HEK293 (cell line): Measurements from ENCODE around the gene EME2.

Experiments
- CTCF ChIA-PET: fragments of 350-600 bp; formaldehyde crosslinking; extraction: SDS; loops from one replicate; lab custom pipeline; 2021; ENCODE audit warnings: antibody characterized with exemption; lab: Yijun Ruan, JAX
- POLR2A ChIA-PET: fragments of 300-600 bp; formaldehyde crosslinking; extraction: SDS; loops from one replicate; lab custom pipeline; 2020; ENCODE audit warnings: antibody characterized with exemption, inconsistent platforms; lab: Yijun Ruan, JAX
- H3K27ac ChIP-seq: fragments of 200-500 bp; sonication (Bioruptor generic); 2 replicates; pipeline ENCODE4 v1.5.1; 2014; ENCODE audit warnings: low read depth, low read length, control low read depth, inconsistent platforms; ENCODE audit errors: extremely low read depth
- H3K36me3 ChIP-seq, 2 experiments: fragments of 200-500 bp in 1 of 2; sonication (Bioruptor generic) in 1 of 2; 1 replicate in 1 of 2; 2 replicates in 1 of 2; pipeline ENCODE4 v1.5.1; 2014 to 2017; ENCODE audit warnings: inconsistent platforms in 2 of 2, low read length in 2 of 2; ENCODE audit not compliant: control insufficient read depth in 2 of 2, insufficient read depth in 1 of 2
- H3K4me1 ChIP-seq: fragments of 200-500 bp; sonication (Bioruptor generic); 2 replicates; pipeline ENCODE4 v1.5.1; 2014; ENCODE audit warnings: mild to moderate bottlenecking, low read length, inconsistent platforms; ENCODE audit not compliant: control insufficient read depth, insufficient read depth
- H3K4me3 ChIP-seq: 2 replicates; pipeline ENCODE4 v1.5.1; 2011; ENCODE audit warnings: low read depth, mild to moderate bottlenecking, control low read depth, low read length, moderate library complexity
- H3K9me3 ChIP-seq: fragments of 200-500 bp; sonication (Bioruptor generic); 2 replicates; pipeline ENCODE4 v1.5.1; 2014; ENCODE audit warnings: low read depth, low read length, inconsistent platforms; ENCODE audit not compliant: control insufficient read depth, insufficient read depth
- BCL11B ChIP-seq: fragments of 450-650 bp; formaldehyde crosslinking; IDR thresholded peaks from 2 replicates; pipeline ENCODE4 v1.5.1; 2016; ENCODE audit warnings: low read depth, missing biosample characterization, missing genetic modification characterization
- EGR2 ChIP-seq: fragments of 450-650 bp; formaldehyde crosslinking; IDR thresholded peaks from 2 replicates; pipeline ENCODE4 v1.5.1; 2016; ENCODE audit warnings: low read depth, missing biosample characterization, missing genetic modification characterization
- HOXC10 ChIP-seq: sonication (generic); formaldehyde crosslinking; IDR thresholded peaks from 2 replicates; pipeline ENCODE4 v1.8.1; 2023; ENCODE audit warnings: mild to moderate bottlenecking, missing genetic modification reagents
- KLF1 ChIP-seq: fragments of 450-650 bp; formaldehyde crosslinking; IDR thresholded peaks from 2 replicates; pipeline ENCODE4 v1.5.1; 2016; ENCODE audit warnings: missing biosample characterization, missing genetic modification characterization
- OVOL3 ChIP-seq: fragments of 450-650 bp; formaldehyde crosslinking; IDR thresholded peaks from 2 replicates; pipeline ENCODE4 v1.5.1; 2016; ENCODE audit warnings: missing biosample characterization, missing genetic modification characterization
- PRDM1 ChIP-seq: fragments of 450-650 bp; formaldehyde crosslinking; IDR thresholded peaks from 2 replicates; pipeline ENCODE4; 2016; ENCODE audit warnings: missing biosample characterization, missing genetic modification characterization
- PRDM2 ChIP-seq: fragments of 450-650 bp; formaldehyde crosslinking; IDR thresholded peaks from 2 replicates; pipeline ENCODE4 v1.5.1; 2016; ENCODE audit warnings: missing biosample characterization, missing genetic modification characterization, borderline replicate concordance
- RBAK ChIP-seq: fragments of 450-650 bp; formaldehyde crosslinking; IDR thresholded peaks from 2 replicates; pipeline ENCODE4 v1.5.1; 2016; ENCODE audit warnings: missing biosample characterization, missing genetic modification characterization
- ZBTB49 ChIP-seq: fragments of 450-650 bp; formaldehyde crosslinking; IDR thresholded peaks from 2 replicates; pipeline ENCODE4 v1.5.1; 2016; ENCODE audit warnings: missing biosample characterization, missing genetic modification characterization, low read depth
- ZFP69B ChIP-seq: fragments of 450-650 bp; formaldehyde crosslinking; IDR thresholded peaks from 2 replicates; pipeline ENCODE4 v1.5.1; 2016; ENCODE audit warnings: missing biosample characterization, missing genetic modification characterization
- ZNF121 ChIP-seq: fragments of 450-650 bp; formaldehyde crosslinking; IDR thresholded peaks from 2 replicates; pipeline ENCODE4 v1.5.1; 2016; ENCODE audit warnings: missing biosample characterization, missing genetic modification characterization
- ZNF138 ChIP-seq: fragments of 450-650 bp; formaldehyde crosslinking; IDR thresholded peaks from 2 replicates; pipeline ENCODE4 v1.5.1; 2016; ENCODE audit warnings: missing biosample characterization, missing genetic modification characterization, borderline replicate concordance
- ZNF140 ChIP-seq: fragments of 450-650 bp; formaldehyde crosslinking; IDR thresholded peaks from 2 replicates; pipeline ENCODE4 v1.5.1; 2016; ENCODE audit warnings: missing biosample characterization, missing genetic modification characterization
- ZNF155 ChIP-seq: fragments of 450-650 bp; formaldehyde crosslinking; IDR thresholded peaks from 2 replicates; pipeline ENCODE4 v1.5.1; 2016; ENCODE audit warnings: missing biosample characterization, missing genetic modification characterization
- ZNF157 ChIP-seq: fragments of 450-650 bp; formaldehyde crosslinking; IDR thresholded peaks from 2 replicates; pipeline ENCODE4 v1.5.1; 2016; ENCODE audit warnings: missing biosample characterization, missing genetic modification characterization
- ZNF16 ChIP-seq: fragments of 450-650 bp; formaldehyde crosslinking; IDR thresholded peaks from 2 replicates; pipeline ENCODE4 v1.5.1; 2016; ENCODE audit warnings: low read depth, missing biosample characterization, missing genetic modification characterization
- ZNF239 ChIP-seq: fragments of 450-650 bp; formaldehyde crosslinking; IDR thresholded peaks from 2 replicates; pipeline ENCODE4 v1.5.1; 2016; ENCODE audit warnings: missing biosample characterization, missing genetic modification characterization
- ZNF335 ChIP-seq: fragments of 450-650 bp; formaldehyde crosslinking; conservative IDR thresholded peaks from 2 replicates; pipeline ENCODE4 v1.5.1; 2016; ENCODE audit warnings: missing biosample characterization, missing genetic modification characterization
- ZNF354C ChIP-seq: fragments of 450-650 bp; formaldehyde crosslinking; IDR thresholded peaks from 2 replicates; pipeline ENCODE4 v1.5.1; 2016; ENCODE audit warnings: missing biosample characterization, missing genetic modification characterization, low read depth, borderline replicate concordance
- ZNF37A ChIP-seq: fragments of 450-650 bp; IDR thresholded peaks from 2 replicates; pipeline ENCODE4 v1.5.1; 2018; ENCODE audit warnings: missing biosample characterization, missing genetic modification characterization
- ZNF394 ChIP-seq: fragments of 450-650 bp; formaldehyde crosslinking; IDR thresholded peaks from 2 replicates; pipeline ENCODE4 v1.5.1; 2016; ENCODE audit warnings: missing biosample characterization, missing genetic modification characterization, mild to moderate bottlenecking, moderate library complexity, borderline replicate concordance
- ZNF398 ChIP-seq: fragments of 450-650 bp; formaldehyde crosslinking; IDR thresholded peaks from 2 replicates; pipeline ENCODE4 v1.5.1; 2017; ENCODE audit warnings: missing biosample characterization, missing genetic modification characterization
- ZNF571 ChIP-seq: fragments of 450-650 bp; formaldehyde crosslinking; IDR thresholded peaks from 2 replicates; pipeline ENCODE4 v1.5.0; 2017; ENCODE audit warnings: missing biosample characterization, missing genetic modification characterization
- ZNF610 ChIP-seq: fragments of 450-650 bp; formaldehyde crosslinking; IDR thresholded peaks from 2 replicates; pipeline ENCODE4 v1.5.1; 2016; ENCODE audit warnings: missing biosample characterization, missing genetic modification characterization, borderline replicate concordance
- ZNF660 ChIP-seq: fragments of 450-650 bp; IDR thresholded peaks from 2 replicates; pipeline ENCODE4 v1.5.1; 2018; ENCODE audit warnings: missing biosample characterization, mild to moderate bottlenecking, missing genetic modification characterization
- ZNF670 ChIP-seq: fragments of 450-650 bp; formaldehyde crosslinking; IDR thresholded peaks from 2 replicates; pipeline ENCODE4 v1.5.1; 2016; ENCODE audit warnings: missing biosample characterization, missing genetic modification characterization, low read depth
- ZNF785 ChIP-seq: fragments of 450-650 bp; formaldehyde crosslinking; IDR thresholded peaks from 2 replicates; pipeline ENCODE4 v1.5.1; 2016; ENCODE audit warnings: missing biosample characterization, missing genetic modification characterization
- ZSCAN23 ChIP-seq: fragments of 450-650 bp; formaldehyde crosslinking; IDR thresholded peaks from 2 replicates; pipeline ENCODE4 v1.5.1; 2016; ENCODE audit warnings: missing biosample characterization, missing genetic modification characterization

EME2 gene

GRCh38 chr16:1772908-1773702, 495 bp downstream of the EME2 start, which contains the start of gene MRPS34:
Gene MRPS34, minus strand, starts transcription at chr16:1773134. Its CDS starts 15 bp downstream, at chr16:1773119.
- POLR2A ChIA-PET, result interaction anchor here (0.5 to 6.0 kb wide), 11 partner anchors 8 to 269 kb away, joined by 3 to 113 read pairs (median 4); partner anchors contain the start of genes CRAMP1, IFT140, MAPK8IP3 and NUBP2
- Histone ChIP-seq H3K27ac (peak within 1 kb of the TSS; percentile 94), H3K36me3 (peaks cover 0 to 77% of the 10 kb centered on the region in 2 experiments; a peak in 1 of 3 replicates), H3K9me3 (no peaks in the 10 kb centered on the region), H3K4me1 (peaks cover 9% of the 10 kb centered on the region), H3K4me3 (peak within 1 kb of the TSS; percentile 95)
- CTCF ChIA-PET, result interaction anchor here (0.6 to 1.9 kb wide), 3 partner anchors 10 to 548 kb away, joined by 3 to 14 read pairs (median 3); partner anchors contain the start of genes NUBP2 and SPSB3
- TF ChIP-seq HOXC10, result peak; percentile 44; the same call in 1 of the 2 replicates
- no peak for TF ChIP-seq ZNF16
- no peak for TF ChIP-seq RBAK (tag by site-specific recombination)
- no peak for TF ChIP-seq PRDM1 (tag by site-specific recombination)
- no peak for TF ChIP-seq ZBTB49
- TF ChIP-seq KLF1 (tag by site-specific recombination), result peak; percentile 79; the same call in 1 of the 2 replicates
- no peak for TF ChIP-seq ZNF121 (tag by site-specific recombination)
- TF ChIP-seq OVOL3 (tag by site-specific recombination), result peak; percentile 90
- no peak for TF ChIP-seq ZNF138 (tag by site-specific recombination)
- TF ChIP-seq ZFP69B (tag by site-specific recombination), result peak; percentile 76
- no peak; the same call in none of the 2 replicates for TF ChIP-seq ZNF335
- peak; percentile 83 for TF ChIP-seq ZNF660 (tag by site-specific recombination)
- TF ChIP-seq ZNF239 (tag by site-specific recombination), result no peak
- no peak; the same call in none of the 2 replicates for TF ChIP-seq ZNF398 (tag by site-specific recombination)
- TF ChIP-seq ZNF610 (tag by site-specific recombination), result no peak
- TF ChIP-seq ZNF785, result no peak
- TF ChIP-seq EGR2 (tag by site-specific recombination), result no peak
- TF ChIP-seq BCL11B (tag by site-specific recombination), result peak; percentile 88; the same call in 1 of the 2 replicates
- no peak for TF ChIP-seq ZNF354C (tag by site-specific recombination)
- no peak for TF ChIP-seq ZNF571 (tag by site-specific recombination)
- no peak for TF ChIP-seq ZNF155 (tag by site-specific recombination)
- TF ChIP-seq ZNF37A, result 0 out of 2 replicates have a peak, but pooled peaks have one; percentile 25
- TF ChIP-seq ZNF157 (tag by site-specific recombination), result no peak
- TF ChIP-seq ZSCAN23 (tag by site-specific recombination), result 0 out of 2 replicates have a peak, but pooled peaks have one; percentile 18
- no peak for TF ChIP-seq ZNF140 (tag by site-specific recombination)
- peak; percentile 80 for TF ChIP-seq ZNF394 (tag by site-specific recombination)
- TF ChIP-seq ZNF670, result no peak
- TF ChIP-seq PRDM2, result no peak
